HEK293T (cell line): ENCODE results near the gene NUP42.

Experiments
- CTCF ChIA-PET: fragments of 350-600 bp; formaldehyde crosslinking; extraction: SDS; loops from one replicate; lab custom pipeline; 2021; ENCODE audit warnings: antibody characterized with exemption, inconsistent platforms; lab: Yijun Ruan, JAX
- POLR2A ChIA-PET: fragments of 350-600 bp; formaldehyde crosslinking; extraction: SDS; loops from one replicate; lab custom pipeline; 2020; ENCODE audit warnings: antibody characterized with exemption, inconsistent platforms; lab: Yijun Ruan, JAX
- DNase-seq: peaks from one replicate; pipeline ENCODE4 v3.0.0; 2012; ENCODE audit warnings: mixed read lengths; ENCODE audit errors: extremely low spot score
- ARNT ChIP-seq: fragments of 450-650 bp; IDR thresholded peaks from 2 replicates; pipeline ENCODE4 v1.6.1; 2017; ENCODE audit warnings: mild to moderate bottlenecking
- BHLHE40 ChIP-seq: fragments of 450-650 bp; IDR thresholded peaks from 2 replicates; pipeline ENCODE4 v1.6.1; 2016; ENCODE audit warnings: mild to moderate bottlenecking, moderate library complexity, borderline replicate concordance
- CTBP1 ChIP-seq: fragments of 450-650 bp; IDR thresholded peaks from 2 replicates; pipeline ENCODE4 v1.6.1; 2016; ENCODE audit warnings: borderline replicate concordance
- ELF4 ChIP-seq: fragments of 450-650 bp; IDR thresholded peaks from 2 replicates; pipeline ENCODE4 v1.6.1; 2017; ENCODE audit warnings: antibody characterized with exemption
- FOXA1 ChIP-seq: fragments of 450-650 bp; IDR thresholded peaks from 2 replicates; pipeline ENCODE4 v1.6.1; 2016; ENCODE audit warnings: mild to moderate bottlenecking
- FOXK2 ChIP-seq: fragments of 450-650 bp; IDR thresholded peaks from 2 replicates; pipeline ENCODE4 v1.6.1; 2016; ENCODE audit warnings: mild to moderate bottlenecking
- FOXM1 ChIP-seq: fragments of 450-650 bp; IDR thresholded peaks from 2 replicates; pipeline ENCODE4 v1.6.1; 2017; ENCODE audit warnings: mild to moderate bottlenecking, borderline replicate concordance
- HDGF ChIP-seq: fragments of 450-650 bp; IDR thresholded peaks from 2 replicates; pipeline ENCODE4 v1.6.1; 2017; ENCODE audit warnings: antibody characterized with exemption, borderline replicate concordance
- L3MBTL2 ChIP-seq: fragments of 450-650 bp; conservative IDR thresholded peaks from 2 replicates; pipeline ENCODE4 v1.6.1; 2016; ENCODE audit warnings: mild to moderate bottlenecking
- LEF1 ChIP-seq: fragments of 450-650 bp; IDR thresholded peaks from 2 replicates; pipeline ENCODE4 v1.6.1; 2017; ENCODE audit warnings: mild to moderate bottlenecking, borderline replicate concordance
- NFRKB ChIP-seq: fragments of 450-650 bp; IDR thresholded peaks from 2 replicates; pipeline ENCODE4 v1.6.1; 2016; ENCODE audit warnings: mild to moderate bottlenecking, moderate library complexity
- SP1 ChIP-seq: fragments of 450-650 bp; IDR thresholded peaks from 2 replicates; pipeline ENCODE4 v1.6.1; 2017
- SUZ12 ChIP-seq: fragments of 450-650 bp; IDR thresholded peaks from 2 replicates; pipeline ENCODE4 v1.6.1; 2016; ENCODE audit warnings: mild to moderate bottlenecking
- TARDBP ChIP-seq: fragments of 450-650 bp; IDR thresholded peaks from 2 replicates; pipeline ENCODE4 v1.6.1; 2016
- ZNF384 ChIP-seq: fragments of 450-650 bp; IDR thresholded peaks from 2 replicates; pipeline ENCODE4 v1.6.1; 2016
- TF ChIP-seq, protein P1 (sequence below): fragments of 450-650 bp; IDR thresholded peaks from 2 replicates; pipeline ENCODE4 v1.6.1; 2016

The NUP42 gene

GRCh38 chr7:23158546-23158945 lies 23.3 kb upstream of the NUP42 start:
- no peak for DNase-seq
- POLR2A ChIA-PET: no interaction called here
- TF ChIP-seq SUZ12 (no peak), BHLHE40 (no peak), ZNF384 (no peak), ELF4 (no peak), TARDBP (no peak), HDGF (no peak), FOXA1 (no peak), L3MBTL2 (no peak), SP1 (no peak), CTBP1 (no peak), NFRKB (no peak), FOXK2 (no peak), LEF1 (no peak)
- TF ChIP-seq, protein P1, sequence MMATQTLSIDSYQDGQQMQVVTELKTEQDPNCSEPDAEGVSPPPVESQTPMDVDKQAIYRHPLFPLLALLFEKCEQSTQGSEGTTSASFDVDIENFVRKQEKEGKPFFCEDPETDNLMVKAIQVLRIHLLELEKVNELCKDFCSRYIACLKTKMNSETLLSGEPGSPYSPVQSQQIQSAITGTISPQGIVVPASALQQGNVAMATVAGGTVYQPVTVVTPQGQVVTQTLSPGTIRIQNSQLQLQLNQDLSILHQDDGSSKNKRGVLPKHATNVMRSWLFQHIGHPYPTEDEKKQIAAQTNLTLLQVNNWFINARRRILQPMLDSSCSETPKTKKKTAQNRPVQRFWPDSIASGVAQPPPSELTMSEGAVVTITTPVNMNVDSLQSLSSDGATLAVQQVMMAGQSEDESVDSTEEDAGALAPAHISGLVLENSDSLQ: no peak
- CTCF ChIA-PET: no interaction called here

DNA sequence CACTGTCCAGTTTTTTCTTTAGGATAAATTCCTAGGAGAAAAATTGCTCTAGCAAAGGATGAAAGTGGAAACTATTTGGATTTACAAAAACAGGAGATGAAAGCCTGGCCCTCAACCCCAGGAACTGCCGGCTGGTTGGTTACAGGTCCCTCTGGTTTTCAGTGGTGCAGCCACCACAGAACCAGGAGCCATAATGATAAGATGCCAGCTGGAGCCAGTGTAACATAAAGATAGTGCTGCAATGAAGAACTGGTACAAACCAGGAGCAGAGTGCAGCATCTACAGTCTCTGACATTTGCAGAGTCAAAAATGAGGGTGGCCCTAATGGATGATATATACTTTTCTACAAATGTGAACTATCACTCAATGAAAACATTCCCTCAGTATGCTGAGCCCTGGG lies 20.4 kb upstream of the NUP42 start:
- DNase-seq: no peak
- ChIA-PET POLR2A (no interaction called here), CTCF (no interaction called here)
- no peak for TF ChIP-seq TARDBP
- no peak for TF ChIP-seq ARNT
- no peak for TF ChIP-seq FOXK2
- TF ChIP-seq L3MBTL2: no peak
- no peak for TF ChIP-seq NFRKB
- TF ChIP-seq FOXM1: no peak
- TF ChIP-seq ZNF384: no peak
- TF ChIP-seq SP1: no peak
- TF ChIP-seq ELF4: no peak
- no peak for TF ChIP-seq CTBP1
- no peak for TF ChIP-seq LEF1
- no peak for TF ChIP-seq HDGF
- TF ChIP-seq, protein P1: no peak
- no peak for TF ChIP-seq FOXA1
- TF ChIP-seq SUZ12: no peak
- no peak for TF ChIP-seq BHLHE40

- no peak for DNase-seq
- POLR2A ChIA-PET: no interaction called here
- CTCF ChIA-PET: interaction anchor here (0.6 to 1.3 kb wide), 2 partner anchors 19 to 79 kb away, joined by 3 to 4 read pairs; no protein-coding TSS in a partner anchor
- TF ChIP-seq ELF4: no peak
- TF ChIP-seq FOXA1: no peak
- TF ChIP-seq BHLHE40: no peak
- no peak for TF ChIP-seq TARDBP
- no peak for TF ChIP-seq L3MBTL2
Measured at GRCh38 chr7:23164846-23165245, 17.0 kb upstream of the NUP42 start.

DNA sequence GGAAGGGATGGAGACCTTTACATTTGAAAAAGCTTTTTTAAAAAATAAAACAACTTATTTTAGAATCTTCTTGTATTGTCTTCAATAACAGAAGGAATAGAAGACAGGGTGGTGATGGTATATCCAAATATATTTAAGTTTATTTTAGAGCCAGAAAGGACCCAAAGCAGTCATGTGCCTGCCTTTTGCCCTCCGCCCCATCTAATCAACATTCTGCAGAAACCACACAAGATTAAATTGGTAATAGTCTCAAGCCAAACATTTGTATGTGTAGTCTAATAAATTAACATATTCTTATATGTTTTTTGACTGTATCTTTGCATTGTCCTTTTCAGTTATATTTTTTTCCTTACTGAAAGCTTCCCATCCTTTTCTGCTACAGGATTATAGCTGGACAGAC lies 16.5 kb upstream of the NUP42 start:
- CTCF ChIA-PET: interaction anchor here (1.3 kb wide), 1 partner anchor 79 kb away, joined by 3 read pairs; no protein-coding TSS in a partner anchor
- no peak for DNase-seq
- TF ChIP-seq CTBP1 (no peak), SUZ12 (no peak), FOXA1 (no peak), FOXM1 (no peak), TARDBP (no peak), ELF4 (no peak), LEF1 (no peak), ARNT (no peak), BHLHE40 (no peak)
- POLR2A ChIA-PET: no interaction called here

- TF ChIP-seq ELF4 (no peak), HDGF (no peak), SP1 (no peak), BHLHE40 (no peak), ZNF384 (no peak), TARDBP (no peak), FOXK2 (no peak), FOXM1 (no peak), L3MBTL2 (no peak), LEF1 (no peak), ARNT (no peak)
- TF ChIP-seq, protein P1: no peak
- ChIA-PET CTCF (no interaction called here), POLR2A (no interaction called here)
- DNase-seq: no peak
Measured at GRCh38 chr7:23167691-23168090, 14.2 kb upstream of the NUP42 start.

DNA sequence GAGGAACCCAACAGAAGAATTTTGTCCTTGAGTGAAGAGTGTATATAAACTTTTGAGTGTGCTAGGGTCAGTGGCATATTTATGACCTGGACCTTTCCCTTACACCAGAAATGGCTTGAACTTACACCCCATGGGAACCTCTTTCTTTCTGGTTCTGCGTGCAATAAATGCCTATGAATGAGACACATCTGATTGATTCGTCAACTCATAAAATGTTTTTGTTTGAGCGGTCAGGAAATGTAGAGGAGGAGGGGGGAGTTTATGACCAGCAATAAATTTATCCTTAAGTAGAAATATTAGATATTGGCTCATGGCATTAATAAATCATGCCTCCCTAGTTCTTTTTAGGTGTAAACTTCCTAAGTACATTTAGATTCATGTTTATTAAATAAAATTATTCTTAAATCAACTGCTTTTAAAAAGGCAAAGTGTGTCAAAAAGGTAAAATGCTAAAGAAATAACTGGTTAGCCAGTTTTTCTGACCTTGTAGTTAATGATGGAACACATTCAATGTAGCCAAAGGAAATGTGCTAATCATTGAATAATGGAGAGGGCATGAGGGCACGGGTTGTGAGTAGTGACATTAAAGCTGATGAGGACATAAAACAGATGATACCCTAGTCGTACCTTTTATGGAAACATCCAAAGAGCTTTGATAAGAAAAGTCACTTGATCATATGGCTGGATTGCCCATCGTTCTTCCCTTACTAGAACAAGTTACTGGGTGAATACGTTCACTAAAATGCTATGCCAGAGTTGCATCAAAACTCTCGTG lies 13.6 kb upstream of the NUP42 start:
- ChIA-PET POLR2A (interaction anchor here (2.0 kb wide), 1 partner anchor 13 kb away, joined by 5 read pairs; no protein-coding TSS in a partner anchor), CTCF (no interaction called here)
- TF ChIP-seq HDGF (no peak), ELF4 (no peak), LEF1 (no peak), SP1 (no peak), FOXM1 (no peak), FOXA1 (no peak)
- no peak for DNase-seq
